ENCODE data around the gene PRR30. TPM values are rescaled to one million over a fixed set of nuclear protein-coding genes. Genes with fewer than 3 reads are reported as not detected.

PRR30 gene
- total RNA-seq, 4 donors from 2014 or later: not detected

- TF ChIP-seq CTCF (IDR thresholded peaks at IDR 0.05; ENCODE audit: low read depth): no peak
Observed at GRCh38 chr2:27133195-27133875, 5.9 kb downstream of the PRR30 start.

- no peak for TF ChIP-seq CTCF (IDR thresholded peaks at IDR 0.05; ENCODE audit: low read depth)
Observed at GRCh38 chr2:27131429-27131828, 7.8 kb downstream of the PRR30 start.

- no peak for TF ChIP-seq CTCF (IDR thresholded peaks at IDR 0.05; ENCODE audit: low read depth)
Observed at GRCh38 chr2:27130396-27130795, 8.8 kb downstream of the PRR30 start.

DNA sequence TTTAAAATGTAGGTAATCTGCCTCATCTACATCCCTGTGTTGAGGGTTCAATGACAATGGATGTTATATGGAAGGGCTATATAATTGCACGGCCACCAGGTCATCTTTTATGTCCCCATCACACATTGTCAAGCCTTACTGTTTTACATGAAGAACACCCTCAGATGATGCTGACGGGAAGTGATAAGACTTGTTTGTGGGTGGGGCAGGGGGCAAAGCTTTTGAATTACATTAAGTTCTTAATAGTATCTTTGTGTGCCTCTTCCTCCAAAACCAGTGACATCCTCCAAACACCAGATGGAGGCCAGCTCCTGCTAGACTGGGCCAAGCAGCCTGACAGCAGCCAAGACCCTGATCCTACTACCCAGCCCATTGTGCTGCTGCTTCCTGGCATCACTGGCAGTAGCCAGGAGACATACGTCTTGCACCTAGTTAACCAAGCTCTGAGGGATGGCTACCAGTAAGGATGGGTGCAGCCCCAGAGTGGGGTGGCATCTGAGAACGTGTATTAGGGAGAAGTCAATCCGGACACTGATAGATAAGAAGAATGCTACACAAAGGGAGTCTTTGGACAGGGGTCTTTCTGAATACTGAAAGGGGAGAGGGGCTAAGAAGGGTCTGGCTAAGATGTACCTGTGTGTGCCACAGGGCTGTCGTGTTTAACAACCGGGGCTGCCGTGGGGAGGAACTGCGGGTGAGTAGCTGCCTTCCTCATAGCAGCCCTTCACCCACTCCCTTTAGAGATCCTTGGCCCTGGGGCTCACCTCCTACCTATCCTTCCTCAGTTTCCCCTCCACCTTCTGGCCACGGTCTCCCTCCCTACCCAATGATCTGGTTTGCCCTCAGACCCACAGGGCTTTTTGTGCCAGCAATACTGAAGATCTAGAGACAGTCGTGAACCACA is 10.3 kb downstream of the PRR30 start:
- no peak for TF ChIP-seq CTCF (IDR thresholded peaks at IDR 0.05; ENCODE audit: low read depth)

DNA sequence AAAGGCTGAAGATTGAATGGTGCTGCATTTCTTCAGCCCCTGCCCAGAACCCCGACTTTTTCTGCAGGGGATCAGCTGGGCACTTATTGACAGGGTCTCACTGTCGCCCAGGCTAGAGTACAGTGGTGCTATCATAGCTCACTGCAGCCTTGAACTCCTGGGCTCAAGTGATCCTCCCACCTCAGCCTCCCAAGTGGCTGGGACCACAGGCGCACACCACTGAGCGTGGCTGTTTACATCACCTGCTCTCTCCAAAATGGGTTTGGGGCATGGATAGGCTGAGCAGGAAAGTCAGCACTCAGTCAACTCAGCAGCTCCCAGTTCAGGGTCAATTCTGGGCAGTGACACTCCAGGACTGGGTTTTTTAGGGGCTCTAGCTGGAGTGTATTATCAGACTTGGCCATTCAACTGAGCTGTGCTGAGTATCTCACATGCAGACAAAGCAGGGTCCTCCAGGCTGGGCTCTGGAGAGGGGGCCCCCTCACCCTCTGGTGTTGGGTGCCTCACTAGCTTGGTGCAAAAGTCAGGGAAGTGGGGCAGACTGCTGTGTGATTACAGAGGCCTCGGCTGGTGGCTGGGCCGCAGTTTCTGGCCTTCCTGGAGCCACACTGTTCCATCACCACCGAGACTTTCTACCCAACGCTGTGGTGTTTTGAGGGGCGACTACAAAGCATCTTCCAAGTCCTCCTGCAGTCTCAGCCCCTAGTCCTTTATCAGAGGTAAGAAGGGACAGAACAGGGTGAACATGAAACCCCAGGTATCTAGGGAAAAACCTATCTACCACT is 11.1 kb downstream of the PRR30 start:
- no peak for TF ChIP-seq CTCF (IDR thresholded peaks at IDR 0.05; ENCODE audit: low read depth)

GRCh38 chr2:27126252-27126710 is 12.9 kb downstream of the PRR30 start:
- TF ChIP-seq CTCF (IDR thresholded peaks at IDR 0.05; ENCODE audit: low read depth): no peak
